Measurements from ENCODE around the gene ADGRD1.
"Not testable (repeated sequence)": the region's sequence is repeated elsewhere in the genome, so short reads cannot be mapped to it uniquely, and the experiment has no call there.

The ADGRD1 gene

GRCh38 chr12:130953771-130954543 lies at the start of gene ADGRD1:
Gene ADGRD1 (plus strand): TSS chr12:130953907. CDS start chr12:130954466, 559 bp downstream.
- DNase-seq (ENCODE audit: low read depth in 2 of 2) = no peak

GRCh38 chr12:130904064-130904463 lies 49.6 kb upstream of the ADGRD1 start:
- no peak for DNase-seq (ENCODE audit: low read depth in 2 of 2)

GRCh38 chr12:130904936-130905455 lies 48.7 kb upstream of the ADGRD1 start:
- DNase-seq (ENCODE audit: low read depth in 2 of 2) = not testable (repeated sequence)

- DNase-seq (ENCODE audit: low read depth in 2 of 2) = no peak
These were observed 44.6 kb upstream of the ADGRD1 start for GRCh38 chr12:130909111-130909510.

- no peak for DNase-seq (ENCODE audit: low read depth in 2 of 2)
These were observed 42.5 kb upstream of the ADGRD1 start for GRCh38 chr12:130911193-130911592.

GRCh38 chr12:130911933-130912332 lies 41.8 kb upstream of the ADGRD1 start:
- no peak for DNase-seq (ENCODE audit: low read depth in 2 of 2)

GRCh38 chr12:130916241-130916911 lies 37.3 kb upstream of the ADGRD1 start:
- DNase-seq (ENCODE audit: low read depth in 2 of 2) = no peak

GRCh38 chr12:130917607-130918006 lies 36.1 kb upstream of the ADGRD1 start:
- no peak for DNase-seq (ENCODE audit: low read depth in 2 of 2)

- no peak for DNase-seq (ENCODE audit: low read depth in 2 of 2)
These were observed 34.6 kb upstream of the ADGRD1 start for GRCh38 chr12:130919086-130919485.

- no peak for DNase-seq (ENCODE audit: low read depth in 2 of 2)
These were observed 33.5 kb upstream of the ADGRD1 start for GRCh38 chr12:130920119-130920703.

GRCh38 chr12:130920723-130921381 lies 32.9 kb upstream of the ADGRD1 start:
- no peak for DNase-seq (ENCODE audit: low read depth in 2 of 2)

- no peak for DNase-seq (ENCODE audit: low read depth in 2 of 2)
These were observed 31.2 kb upstream of the ADGRD1 start for GRCh38 chr12:130922511-130922953.

GRCh38 chr12:130924966-130925665 lies 28.6 kb upstream of the ADGRD1 start:
- no peak for DNase-seq (ENCODE audit: low read depth in 2 of 2)

- DNase-seq (ENCODE audit: low read depth in 2 of 2) = no peak
These were observed 28.1 kb upstream of the ADGRD1 start for GRCh38 chr12:130925666-130926015.

- DNase-seq (ENCODE audit: low read depth in 2 of 2) = no peak
These were observed 24.3 kb upstream of the ADGRD1 start for GRCh38 chr12:130929363-130929762.

GRCh38 chr12:130932061-130932930 lies 21.4 kb upstream of the ADGRD1 start:
- DNase-seq (ENCODE audit: low read depth in 2 of 2) = no peak

- no peak for DNase-seq (ENCODE audit: low read depth in 2 of 2)
These were observed 20.3 kb upstream of the ADGRD1 start for GRCh38 chr12:130933269-130933995.

- no peak for DNase-seq (ENCODE audit: low read depth in 2 of 2)
These were observed 19.0 kb upstream of the ADGRD1 start for GRCh38 chr12:130934753-130935152.

- no peak for DNase-seq (ENCODE audit: low read depth in 2 of 2)
These were observed 17.1 kb upstream of the ADGRD1 start for GRCh38 chr12:130936561-130936960.

- no peak for DNase-seq (ENCODE audit: low read depth in 2 of 2)
These were observed 16.6 kb upstream of the ADGRD1 start for GRCh38 chr12:130937063-130937462.
